HEK293T (cell line): ENCODE measurements around the gene BAHCC1.
A peak's percentile ranks its signal among the peaks of the same experiment; 100 is the strongest.
"Not testable (repeated sequence)": the region's sequence is repeated elsewhere in the genome, so short reads cannot be mapped to it uniquely, and the experiment has no call there.

Experiments
- CTCF ChIA-PET: fragments of 350-600 bp; formaldehyde crosslinking; extraction: SDS; loops from one replicate; lab custom pipeline; 2021; ENCODE audit warnings: antibody characterized with exemption, inconsistent platforms; lab: Yijun Ruan, JAX
- POLR2A ChIA-PET: fragments of 350-600 bp; formaldehyde crosslinking; extraction: SDS; loops from one replicate; lab custom pipeline; 2020; ENCODE audit warnings: antibody characterized with exemption, inconsistent platforms; lab: Yijun Ruan, JAX
- DNase-seq: peaks from one replicate; pipeline ENCODE4 v3.0.0; 2012; ENCODE audit warnings: mixed read lengths; ENCODE audit errors: extremely low spot score
- ARNT ChIP-seq: fragments of 450-650 bp; IDR thresholded peaks from 2 replicates; pipeline ENCODE4 v1.6.1; 2017; ENCODE audit warnings: mild to moderate bottlenecking
- BHLHE40 ChIP-seq: fragments of 450-650 bp; IDR thresholded peaks from 2 replicates; pipeline ENCODE4 v1.6.1; 2016; ENCODE audit warnings: mild to moderate bottlenecking, moderate library complexity, borderline replicate concordance
- CTBP1 ChIP-seq: fragments of 450-650 bp; IDR thresholded peaks from 2 replicates; pipeline ENCODE4 v1.6.1; 2016; ENCODE audit warnings: borderline replicate concordance
- ELF4 ChIP-seq: fragments of 450-650 bp; IDR thresholded peaks from 2 replicates; pipeline ENCODE4 v1.6.1; 2017; ENCODE audit warnings: antibody characterized with exemption
- FOXA1 ChIP-seq: fragments of 450-650 bp; IDR thresholded peaks from 2 replicates; pipeline ENCODE4 v1.6.1; 2016; ENCODE audit warnings: mild to moderate bottlenecking
- FOXK2 ChIP-seq: fragments of 450-650 bp; IDR thresholded peaks from 2 replicates; pipeline ENCODE4 v1.6.1; 2016; ENCODE audit warnings: mild to moderate bottlenecking
- FOXM1 ChIP-seq: fragments of 450-650 bp; IDR thresholded peaks from 2 replicates; pipeline ENCODE4 v1.6.1; 2017; ENCODE audit warnings: mild to moderate bottlenecking, borderline replicate concordance
- HDGF ChIP-seq: fragments of 450-650 bp; IDR thresholded peaks from 2 replicates; pipeline ENCODE4 v1.6.1; 2017; ENCODE audit warnings: antibody characterized with exemption, borderline replicate concordance
- L3MBTL2 ChIP-seq: fragments of 450-650 bp; conservative IDR thresholded peaks from 2 replicates; pipeline ENCODE4 v1.6.1; 2016; ENCODE audit warnings: mild to moderate bottlenecking
- LEF1 ChIP-seq: fragments of 450-650 bp; IDR thresholded peaks from 2 replicates; pipeline ENCODE4 v1.6.1; 2017; ENCODE audit warnings: mild to moderate bottlenecking, borderline replicate concordance
- NFRKB ChIP-seq: fragments of 450-650 bp; IDR thresholded peaks from 2 replicates; pipeline ENCODE4 v1.6.1; 2016; ENCODE audit warnings: mild to moderate bottlenecking, moderate library complexity
- SP1 ChIP-seq: fragments of 450-650 bp; IDR thresholded peaks from 2 replicates; pipeline ENCODE4 v1.6.1; 2017
- SUZ12 ChIP-seq: fragments of 450-650 bp; IDR thresholded peaks from 2 replicates; pipeline ENCODE4 v1.6.1; 2016; ENCODE audit warnings: mild to moderate bottlenecking
- TARDBP ChIP-seq: fragments of 450-650 bp; IDR thresholded peaks from 2 replicates; pipeline ENCODE4 v1.6.1; 2016
- ZNF384 ChIP-seq: fragments of 450-650 bp; IDR thresholded peaks from 2 replicates; pipeline ENCODE4 v1.6.1; 2016
- TF ChIP-seq, protein P1 (sequence below): fragments of 450-650 bp; IDR thresholded peaks from 2 replicates; pipeline ENCODE4 v1.6.1; 2016

The BAHCC1 gene

DNA sequence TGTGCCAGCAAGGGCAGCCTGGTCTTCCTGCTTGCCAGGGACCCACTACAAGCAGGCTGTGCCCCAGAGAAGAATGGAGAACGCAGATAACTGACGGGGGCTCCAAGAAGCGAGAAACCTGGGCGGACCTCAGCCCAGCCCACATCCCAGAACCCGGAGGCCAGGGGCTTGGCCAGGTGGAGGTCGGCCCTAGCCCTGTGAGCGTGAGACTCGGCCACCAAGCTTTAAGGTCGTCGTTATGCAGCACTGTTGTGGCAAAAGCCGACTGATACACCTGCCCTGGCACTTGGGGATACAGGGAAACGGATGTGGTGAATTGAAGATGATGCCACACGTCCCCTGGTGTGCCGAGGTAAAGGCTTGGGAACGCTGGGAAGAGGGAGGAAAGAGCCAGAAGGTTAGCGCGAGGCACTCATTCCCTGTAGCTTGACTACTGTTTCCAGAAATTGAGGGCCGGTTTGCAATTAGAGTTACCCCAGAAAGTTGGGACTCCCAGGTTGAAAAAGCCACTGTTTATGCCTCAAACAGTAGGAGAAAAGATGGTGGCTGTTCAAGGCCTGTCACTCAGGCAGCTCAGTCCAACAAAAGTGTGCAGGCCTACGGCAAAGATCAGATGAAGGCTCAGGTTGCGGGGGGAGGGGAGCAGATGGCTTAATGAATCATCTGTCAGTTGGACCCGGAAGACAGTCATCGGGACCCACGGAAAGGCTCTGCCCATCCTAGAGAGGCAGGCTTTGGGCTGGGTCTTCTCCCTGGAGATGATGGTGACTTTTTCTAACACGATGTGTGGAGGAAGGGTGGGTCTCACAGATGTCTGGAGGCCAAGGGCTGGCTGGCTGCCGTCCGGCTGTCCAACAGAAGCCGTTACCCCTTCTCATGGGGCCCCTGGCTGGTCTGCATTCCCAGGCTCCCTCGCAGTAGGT, 45.6 kb upstream of the BAHCC1 start:
- TF ChIP-seq, protein P1, sequence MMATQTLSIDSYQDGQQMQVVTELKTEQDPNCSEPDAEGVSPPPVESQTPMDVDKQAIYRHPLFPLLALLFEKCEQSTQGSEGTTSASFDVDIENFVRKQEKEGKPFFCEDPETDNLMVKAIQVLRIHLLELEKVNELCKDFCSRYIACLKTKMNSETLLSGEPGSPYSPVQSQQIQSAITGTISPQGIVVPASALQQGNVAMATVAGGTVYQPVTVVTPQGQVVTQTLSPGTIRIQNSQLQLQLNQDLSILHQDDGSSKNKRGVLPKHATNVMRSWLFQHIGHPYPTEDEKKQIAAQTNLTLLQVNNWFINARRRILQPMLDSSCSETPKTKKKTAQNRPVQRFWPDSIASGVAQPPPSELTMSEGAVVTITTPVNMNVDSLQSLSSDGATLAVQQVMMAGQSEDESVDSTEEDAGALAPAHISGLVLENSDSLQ, result peak; percentile 95
- TF ChIP-seq ELF4, result no peak
- POLR2A ChIA-PET, result interaction anchor here (0.7 to 1.5 kb wide), 3 partner anchors 15 to 45 kb away, joined by 3 to 5 read pairs (median 3); partner anchors contain the start of gene BAHCC1
- no peak for DNase-seq
- CTCF ChIA-PET, result no interaction called here

DNA sequence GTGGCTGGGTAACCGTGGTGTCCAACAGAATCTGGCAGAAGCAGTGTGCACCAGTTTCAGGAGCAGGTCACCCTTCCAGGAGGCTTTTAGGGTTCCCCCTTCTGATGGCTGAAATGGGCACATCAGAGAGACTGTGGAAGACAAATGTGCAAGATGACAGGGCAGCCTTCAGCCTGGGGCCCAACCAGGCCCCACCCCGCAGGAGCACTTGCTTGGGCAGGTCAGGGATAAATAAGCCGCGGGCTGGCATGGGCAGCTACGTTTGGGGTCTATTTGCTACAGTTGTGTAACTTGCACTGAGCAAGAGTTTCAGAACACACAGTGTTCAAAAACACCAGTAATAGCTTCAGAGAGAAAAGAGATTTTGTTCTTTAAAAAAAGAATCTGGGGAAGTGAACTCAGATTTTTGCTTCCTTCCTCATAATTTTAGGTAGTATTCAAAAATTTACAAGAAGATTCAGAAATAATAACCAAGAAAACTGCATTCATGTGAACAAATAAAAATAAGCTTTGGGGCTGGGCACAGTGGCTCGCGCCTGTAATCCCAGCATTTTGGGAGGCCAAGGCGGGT, 44.9 kb upstream of the BAHCC1 start:
- DNase-seq, result no peak
- ChIA-PET CTCF (no interaction called here), POLR2A (interaction anchor here (0.7 to 1.5 kb wide), 2 partner anchors 21 to 45 kb away, joined by 3 to 5 read pairs; partner anchors contain the start of gene BAHCC1)
- TF ChIP-seq L3MBTL2, result no peak
- TF ChIP-seq CTBP1, result no peak
- TF ChIP-seq TARDBP, result no peak
- TF ChIP-seq FOXK2, result no peak
- no peak for TF ChIP-seq SUZ12
- TF ChIP-seq, protein P1, result no peak
- TF ChIP-seq HDGF, result no peak
- no peak for TF ChIP-seq BHLHE40
- no peak for TF ChIP-seq ZNF384
- TF ChIP-seq SP1, result no peak
- TF ChIP-seq NFRKB, result no peak
- TF ChIP-seq FOXM1, result no peak
- TF ChIP-seq FOXA1, result no peak
- no peak for TF ChIP-seq ELF4
- TF ChIP-seq LEF1, result no peak
- TF ChIP-seq ARNT, result no peak

GRCh38 chr17:81351329-81352052, 43.8 kb upstream of the BAHCC1 start:
- ChIA-PET POLR2A (interaction anchor here (1.5 kb wide), 1 partner anchor 44 kb away, joined by 5 read pairs; the partner anchor contains the start of gene BAHCC1), CTCF (interaction anchor here (0.6 kb wide), 1 partner anchor 206 kb away, joined by 3 read pairs; no protein-coding TSS in a partner anchor)
- not testable (repeated sequence) for DNase-seq

- DNase-seq, CTCF ChIA-PET, POLR2A ChIA-PET: not testable (repeated sequence)
Measured at GRCh38 chr17:81352056-81352455, 43.2 kb upstream of the BAHCC1 start.

GRCh38 chr17:81354252-81354953, 40.9 kb upstream of the BAHCC1 start:
- ChIA-PET POLR2A (no interaction called here), CTCF (no interaction called here)
- no peak for DNase-seq
- TF ChIP-seq ARNT (no peak), LEF1 (no peak), FOXA1 (no peak), NFRKB (no peak), SUZ12 (no peak), FOXM1 (no peak), FOXK2 (no peak), ELF4 (no peak), HDGF (no peak), ZNF384 (no peak), CTBP1 (no peak), L3MBTL2 (no peak), TARDBP (no peak), BHLHE40 (no peak), SP1 (no peak)
- TF ChIP-seq, protein P1, result no peak

DNA sequence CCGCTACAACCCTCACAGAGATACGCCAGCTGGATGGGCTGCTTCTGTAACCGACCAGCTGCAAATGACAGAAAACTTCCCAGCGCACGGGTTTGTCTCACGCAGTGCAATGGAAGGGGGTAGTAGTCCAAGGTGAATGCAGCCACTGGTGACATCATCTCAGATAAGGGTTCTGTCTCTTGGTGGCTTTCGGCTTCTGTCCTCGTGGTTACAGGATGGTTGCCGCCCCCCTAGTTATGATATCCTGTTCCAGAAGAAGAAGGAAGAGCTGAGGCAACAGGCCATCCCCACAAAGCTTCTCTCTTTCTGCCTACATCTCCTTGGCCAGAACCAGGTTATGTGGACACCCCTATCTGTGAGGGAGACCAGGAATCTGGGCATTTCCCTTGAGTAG, 40.3 kb upstream of the BAHCC1 start:
- CTCF ChIA-PET, result no interaction called here

More for the DNA sequence above, 40.3 kb upstream of the BAHCC1 start:
- POLR2A ChIA-PET, result no interaction called here
- no peak for TF ChIP-seq LEF1
- no peak for DNase-seq
